Stimulated activated CD8-positive, alpha-beta memory T cell treated with anti-CD3 and anti-CD28 coated beads, Interleukin-15, amount 100 ng/mL, for 1 hour (primary cell): ENCODE results near the gene CLEC4A.
A peak's percentile ranks its signal among the peaks of the same experiment; 100 is the strongest.
"Not testable (repeated sequence)": the region's sequence is repeated elsewhere in the genome, so short reads cannot be mapped to it uniquely, and the experiment has no call there.

Source experiments
- DNase-seq: peaks from one replicate; pipeline ENCODE4 v3.0.0-alpha.2; 2020; ENCODE audit warnings: low read depth

Gene CLEC4A

GRCh38 chr12:8123124-8123912 lies at the start of gene CLEC4A:
Gene CLEC4A, plus strand, starts transcription at chr12:8123617. Its CDS starts 262 bp downstream, at chr12:8123879.
- no peak for DNase-seq

DNA sequence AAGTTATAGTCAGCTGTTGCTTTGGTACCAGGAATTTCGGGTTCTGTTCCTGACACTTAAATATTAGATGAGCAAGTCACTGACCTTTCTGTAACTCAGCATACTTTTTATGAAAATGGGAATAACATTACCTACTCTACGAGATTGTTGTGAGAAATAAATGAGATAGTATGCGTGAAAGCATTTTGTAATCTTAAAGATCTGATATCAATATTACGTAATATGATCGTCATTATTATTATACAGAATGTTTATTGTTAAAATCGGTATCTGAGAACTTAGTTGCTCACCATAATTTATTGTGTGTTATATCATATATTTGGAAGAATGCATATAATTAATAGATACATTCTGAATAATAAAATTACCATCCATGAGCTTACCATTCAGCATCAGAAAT lies 47.5 kb upstream of the CLEC4A start:
- DNase-seq, result no peak

GRCh38 chr12:8076366-8076765 lies 47.1 kb upstream of the CLEC4A start:
- no peak for DNase-seq

DNA sequence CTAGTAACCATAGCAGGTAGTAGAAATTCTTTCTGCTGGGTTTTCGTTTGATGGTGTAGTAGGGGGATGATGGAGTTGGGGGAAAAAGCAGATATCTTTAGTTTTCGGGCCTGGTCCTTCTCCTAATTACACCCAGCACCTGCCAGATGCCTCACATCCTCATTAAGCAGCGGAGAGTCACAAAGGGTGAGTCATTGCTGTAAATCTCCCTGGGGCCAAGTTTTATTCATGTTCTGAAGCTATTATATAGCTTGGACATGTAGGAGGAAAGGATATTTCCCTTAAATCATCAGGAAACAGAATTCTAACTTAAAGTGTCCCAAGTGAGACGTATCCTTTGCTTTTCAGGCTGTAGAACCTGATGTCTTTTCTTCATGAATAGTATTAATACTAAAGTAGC lies 46.2 kb upstream of the CLEC4A start:
- no peak for DNase-seq

GRCh38 chr12:8078398-8078797 lies 45.0 kb upstream of the CLEC4A start:
- DNase-seq, result peak; percentile 20

DNA sequence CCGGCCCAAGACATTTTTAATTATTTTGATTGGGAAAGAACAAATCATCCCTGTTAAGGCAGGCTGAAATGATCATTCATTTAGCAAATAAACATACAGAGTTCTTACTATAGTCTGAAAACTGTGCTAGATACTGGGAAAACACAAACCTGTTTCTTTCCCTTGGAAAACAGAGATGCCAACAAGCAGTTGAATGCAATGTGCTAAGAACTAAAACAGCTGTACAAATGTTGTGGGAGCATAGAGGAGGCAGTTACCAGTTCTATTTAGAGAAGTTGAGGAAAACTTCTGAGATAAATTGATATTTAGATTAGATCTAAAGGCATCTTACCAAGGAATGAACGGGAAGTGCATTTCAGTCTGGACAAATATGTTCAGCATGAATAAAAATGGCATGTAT lies 44.5 kb upstream of the CLEC4A start:
- DNase-seq, result no peak

DNA sequence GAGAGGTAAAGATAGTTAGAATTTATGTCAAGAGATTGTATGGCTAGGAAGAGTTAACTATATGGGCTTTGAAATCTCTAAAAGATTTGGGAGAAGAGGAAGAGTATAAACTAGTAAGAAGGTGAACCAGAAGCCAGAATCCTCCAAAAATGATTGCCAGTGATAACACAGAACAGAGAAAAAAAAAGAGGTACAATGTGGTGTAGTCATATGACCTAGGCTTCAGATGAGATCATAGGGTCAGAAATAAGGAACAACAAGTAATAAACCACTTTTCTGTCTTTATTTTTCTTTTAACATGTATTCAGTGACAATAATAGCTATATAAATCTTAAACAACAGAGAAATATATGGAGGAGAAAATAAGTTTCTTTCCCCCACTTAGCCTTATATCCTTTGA lies 43.3 kb upstream of the CLEC4A start:
- no peak for DNase-seq

DNA sequence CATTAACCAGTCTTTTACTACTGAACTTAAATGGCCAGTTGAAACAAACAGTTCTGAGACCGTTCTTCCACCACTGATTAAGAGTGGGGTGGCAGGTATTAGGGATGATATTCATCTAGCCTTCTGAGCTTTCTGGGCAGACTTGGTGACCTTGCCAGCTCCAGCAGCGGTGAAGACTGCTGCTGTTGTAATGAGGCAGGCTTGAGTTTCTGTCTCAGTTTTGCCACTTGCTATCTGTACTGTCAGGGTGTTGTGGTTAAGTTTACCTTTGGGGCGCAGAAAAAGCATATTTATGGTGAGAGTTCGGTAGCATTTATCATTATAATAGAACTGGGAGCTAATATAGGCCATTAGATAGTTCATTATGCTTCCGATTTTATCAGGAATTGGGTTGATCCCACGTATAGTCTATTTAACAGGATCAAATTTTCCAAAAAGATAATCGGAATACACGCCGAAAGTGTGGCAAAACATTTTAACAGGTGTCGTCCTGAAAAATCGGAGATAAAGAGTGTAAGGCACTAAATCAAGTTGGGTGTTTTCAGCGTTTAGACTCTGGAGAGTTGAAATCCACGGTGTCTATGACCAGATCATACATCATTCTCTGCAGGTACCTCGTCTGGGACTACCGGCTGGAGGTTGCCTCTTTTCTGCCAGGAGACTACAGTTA lies 42.0 kb upstream of the CLEC4A start:
- no peak for DNase-seq

- DNase-seq, result no peak
These were observed 40.7 kb upstream of the CLEC4A start for GRCh38 chr12:8082808-8083100.

GRCh38 chr12:8084351-8084750 lies 39.1 kb upstream of the CLEC4A start:
- not testable (repeated sequence) for DNase-seq

- DNase-seq, result no peak
These were observed 35.8 kb upstream of the CLEC4A start for GRCh38 chr12:8087666-8088065.

DNA sequence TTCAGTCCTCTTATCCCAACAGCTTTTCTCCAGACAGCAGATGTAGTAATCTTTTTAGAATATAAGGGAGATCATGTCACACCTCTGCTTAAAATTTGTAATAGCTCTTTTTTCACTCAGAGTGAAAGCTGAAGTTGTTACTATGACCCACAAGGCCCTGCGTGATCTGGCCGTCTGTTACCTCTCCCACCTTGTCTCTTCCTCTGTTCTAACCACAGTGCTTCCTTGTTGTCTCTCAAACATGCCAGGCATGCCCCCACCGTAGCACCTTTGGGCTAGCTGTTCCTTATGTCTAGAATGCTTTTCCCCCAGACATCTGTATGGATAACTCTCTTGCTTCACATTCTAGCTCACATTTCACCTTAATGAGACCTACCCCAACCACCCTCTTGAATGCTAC lies 34.8 kb upstream of the CLEC4A start:
- no peak for DNase-seq

DNA sequence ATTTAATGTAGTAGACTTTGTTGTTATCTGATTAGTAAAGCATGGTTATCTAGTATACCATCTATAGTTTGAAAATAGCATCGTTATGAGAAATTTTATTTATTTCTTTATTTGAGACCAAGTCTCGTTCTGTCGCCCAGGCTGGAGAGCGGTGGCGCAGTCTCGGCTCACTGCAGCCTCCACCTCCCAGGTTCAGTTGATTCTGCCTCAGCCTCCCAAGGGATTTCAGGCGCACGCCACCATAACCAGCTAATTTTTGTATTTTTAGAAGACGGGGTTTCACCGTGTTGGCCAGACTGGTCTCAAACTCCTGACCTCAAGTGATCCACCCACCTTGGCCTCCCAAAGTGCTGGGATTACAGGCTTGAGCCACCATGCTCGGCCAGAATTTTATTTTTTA lies 34.1 kb upstream of the CLEC4A start:
- DNase-seq, result not testable (repeated sequence)

DNA sequence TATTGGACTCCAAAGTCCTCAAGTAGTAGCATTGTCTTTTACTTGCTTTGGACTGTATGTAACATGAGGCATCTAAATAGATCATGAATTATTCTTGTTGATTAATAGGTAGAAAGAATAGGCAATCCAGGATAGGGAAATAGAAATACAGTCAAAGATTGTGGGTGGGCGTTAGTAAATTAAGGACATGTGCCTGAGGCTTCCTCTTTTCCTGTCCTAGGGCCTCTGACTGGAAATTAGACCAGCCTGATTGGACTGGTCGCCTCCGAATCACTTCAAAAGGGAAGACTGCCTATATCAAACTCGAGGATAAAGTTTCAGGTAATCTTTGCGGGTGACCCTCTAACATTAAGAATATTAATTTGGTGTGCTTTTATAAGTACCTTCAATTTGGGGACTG lies 33.7 kb upstream of the CLEC4A start:
- no peak for DNase-seq

- DNase-seq, result no peak
These were observed 30.1 kb upstream of the CLEC4A start for GRCh38 chr12:8093291-8093690.

GRCh38 chr12:8096281-8096915 lies 27.0 kb upstream of the CLEC4A start:
- no peak for DNase-seq

GRCh38 chr12:8099235-8099634 lies 24.2 kb upstream of the CLEC4A start:
- DNase-seq, result no peak

DNA sequence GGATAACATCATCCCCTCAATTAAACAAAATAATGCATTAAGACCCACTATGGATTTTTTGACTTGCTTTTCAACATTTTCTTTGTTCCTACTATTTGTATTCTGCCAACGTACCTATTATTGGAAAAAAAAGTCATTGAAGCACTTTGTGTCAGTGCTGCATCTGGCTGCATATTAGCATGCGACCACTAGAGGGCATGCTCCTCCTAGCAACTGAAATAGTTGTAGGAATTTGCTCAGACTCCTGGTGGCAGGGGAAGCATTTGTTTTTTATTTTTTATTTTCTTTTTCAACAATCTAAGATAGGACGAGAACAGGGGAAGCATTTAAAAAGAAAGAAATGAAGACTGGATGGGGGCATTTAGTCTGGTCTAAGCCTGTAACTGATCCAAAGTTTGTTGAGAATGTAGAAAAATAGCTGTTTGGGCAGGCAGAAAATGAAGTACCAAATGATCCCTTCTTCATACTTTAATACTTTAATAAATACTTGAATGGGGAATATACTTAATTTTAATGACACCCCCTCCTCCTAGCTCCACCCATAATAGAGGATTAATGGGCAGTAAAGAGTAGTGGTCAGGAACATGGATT lies 14.5 kb upstream of the CLEC4A start:
- peak; percentile 62 for DNase-seq

DNA sequence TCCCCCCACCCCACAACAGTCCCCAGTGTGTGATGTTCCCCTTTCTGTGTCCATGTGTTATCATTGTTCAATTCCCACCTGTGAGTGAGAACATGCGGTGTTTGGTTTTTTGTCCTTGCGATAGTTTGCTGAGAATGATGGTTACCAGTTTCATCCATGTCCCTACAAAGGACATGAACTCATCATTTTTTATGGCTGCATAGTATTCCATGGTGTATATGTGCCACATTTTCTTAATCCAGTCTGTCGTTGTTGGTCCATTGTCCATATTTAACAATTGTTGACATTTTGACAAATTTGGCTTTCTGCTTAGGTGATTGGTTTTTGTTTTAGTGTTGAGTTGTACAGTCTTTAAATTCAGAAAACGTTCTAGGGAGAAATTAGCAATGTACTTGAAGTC lies 10.3 kb upstream of the CLEC4A start:
- DNase-seq, result not testable (repeated sequence)

GRCh38 chr12:8120072-8120713 lies 3.2 kb upstream of the CLEC4A start:
- no peak for DNase-seq

DNA sequence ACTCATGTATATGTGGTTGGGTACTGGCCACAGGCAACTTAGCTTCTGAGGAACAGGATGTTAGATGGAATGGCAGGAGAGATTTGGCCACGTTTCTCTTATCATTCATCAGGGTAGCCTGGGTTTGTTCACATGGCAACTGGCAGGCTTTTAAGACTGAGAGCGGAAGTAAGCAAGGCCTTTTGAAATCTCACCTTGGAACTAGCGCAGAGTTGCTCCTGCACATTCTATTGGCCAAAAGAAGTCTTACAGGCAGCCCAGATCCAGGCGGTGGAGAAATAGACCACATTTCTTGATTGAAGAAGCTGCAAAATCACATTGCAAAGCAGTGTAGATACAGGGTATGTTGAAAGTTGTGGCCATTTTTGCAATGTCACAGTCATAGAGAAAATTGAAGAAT lies 3.7 kb downstream of the CLEC4A start:
- no peak for DNase-seq

DNA sequence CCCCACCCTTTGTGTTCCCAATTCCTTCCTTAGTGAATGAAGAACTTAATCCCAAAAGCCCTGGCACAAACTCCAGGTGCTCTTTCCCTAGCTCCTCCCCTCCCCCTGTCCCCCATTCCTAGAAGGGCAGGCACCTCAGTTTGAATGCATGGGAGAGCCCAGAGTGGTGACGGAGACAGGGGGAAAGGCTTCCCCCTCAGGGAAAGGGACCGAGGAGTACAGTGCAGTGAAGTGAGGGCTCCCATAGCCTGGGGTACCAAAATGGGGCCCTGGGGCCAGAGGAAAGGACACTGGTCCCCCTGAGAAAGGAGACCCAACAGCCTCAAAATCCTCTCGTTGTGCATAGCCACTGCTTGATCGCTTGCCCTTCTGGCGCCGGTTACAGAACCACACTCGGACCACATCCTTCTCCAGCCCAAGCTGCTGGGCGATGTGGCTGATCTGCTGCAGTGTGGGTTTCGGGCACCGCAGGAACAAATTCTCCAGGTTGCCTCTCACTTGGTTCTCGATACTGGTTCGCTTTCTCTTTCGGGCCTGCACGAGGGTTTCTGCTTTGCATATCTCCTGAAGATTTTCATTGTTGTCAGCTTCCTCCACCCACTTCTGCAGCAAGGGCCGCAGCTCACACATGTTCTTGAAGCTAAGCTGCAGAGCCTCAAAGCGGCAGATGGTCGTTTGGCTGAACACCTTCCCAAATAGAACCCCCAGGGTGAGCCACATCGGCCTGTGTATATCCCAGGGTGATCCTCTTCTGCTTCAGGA lies 10.4 kb downstream of the CLEC4A start:
- not testable (repeated sequence) for DNase-seq
